HG02840 (cell line): ENCODE data around the gene C1orf21.

Experiments used
- ATAC-seq: cut with Tn5 transposase; IDR thresholded peaks from one replicate; pipeline ENCODE4 v1.9.1; 2021; ENCODE audit warnings: mild to moderate bottlenecking, moderate library complexity, moderate number of reproducible peaks; ENCODE audit not compliant: unreplicated experiment, low FRiP score

The C1orf21 gene

GRCh38 chr1:184507165-184507564 lies 120.3 kb downstream of the C1orf21 start:
- no peak for ATAC-seq

- ATAC-seq = no peak
These were observed 120.9 kb downstream of the C1orf21 start for GRCh38 chr1:184507604-184508280.

- ATAC-seq = no peak
These were observed 122.3 kb downstream of the C1orf21 start for GRCh38 chr1:184509105-184509504.

GRCh38 chr1:184510110-184510509 lies 123.3 kb downstream of the C1orf21 start:
- ATAC-seq = no peak

- ATAC-seq = no peak
These were observed 125.9 kb downstream of the C1orf21 start for GRCh38 chr1:184512724-184513123.

GRCh38 chr1:184513421-184513820 lies 126.6 kb downstream of the C1orf21 start:
- ATAC-seq = no peak

- ATAC-seq = no peak
These were observed 127.1 kb downstream of the C1orf21 start for GRCh38 chr1:184513966-184514365.

- ATAC-seq = no peak
These were observed 127.6 kb downstream of the C1orf21 start for GRCh38 chr1:184514447-184514846.

GRCh38 chr1:184517130-184517529 lies 130.3 kb downstream of the C1orf21 start:
- ATAC-seq = no peak

GRCh38 chr1:184518736-184519357 lies 132.0 kb downstream of the C1orf21 start:
- no peak for ATAC-seq

GRCh38 chr1:184520336-184520735 lies 133.5 kb downstream of the C1orf21 start:
- no peak for ATAC-seq

- ATAC-seq = no peak
These were observed 137.4 kb downstream of the C1orf21 start for GRCh38 chr1:184524248-184524647.

- ATAC-seq = no peak
These were observed 140.6 kb downstream of the C1orf21 start for GRCh38 chr1:184527402-184527801.

GRCh38 chr1:184530226-184530625 lies 143.4 kb downstream of the C1orf21 start:
- no peak for ATAC-seq

GRCh38 chr1:184531296-184531695 lies 144.5 kb downstream of the C1orf21 start:
- ATAC-seq = no peak

- no peak for ATAC-seq
These were observed 145.4 kb downstream of the C1orf21 start for GRCh38 chr1:184532199-184532598.

- ATAC-seq = no peak
These were observed 146.2 kb downstream of the C1orf21 start for GRCh38 chr1:184533049-184533448.

GRCh38 chr1:184533915-184534314 lies 147.1 kb downstream of the C1orf21 start:
- ATAC-seq = no peak

- ATAC-seq = no peak
These were observed 147.9 kb downstream of the C1orf21 start for GRCh38 chr1:184534690-184535089.

GRCh38 chr1:184535191-184535970 lies 148.6 kb downstream of the C1orf21 start:
- no peak for ATAC-seq

- ATAC-seq = no peak
These were observed 149.6 kb downstream of the C1orf21 start for GRCh38 chr1:184536246-184536985.
